Medulla oblongata (tissue), 1 donor: Measurements from ENCODE around the gene SNORC.
"Not testable (repeated sequence)": the region's sequence is repeated elsewhere in the genome, so short reads cannot be mapped to it uniquely, and the experiment has no call there.

Source experiments
- DNase-seq: peaks from one replicate; pipeline ENCODE4 v3.0.0-alpha.2; 2015; ENCODE audit errors: extremely low spot score

Gene SNORC

DNA sequence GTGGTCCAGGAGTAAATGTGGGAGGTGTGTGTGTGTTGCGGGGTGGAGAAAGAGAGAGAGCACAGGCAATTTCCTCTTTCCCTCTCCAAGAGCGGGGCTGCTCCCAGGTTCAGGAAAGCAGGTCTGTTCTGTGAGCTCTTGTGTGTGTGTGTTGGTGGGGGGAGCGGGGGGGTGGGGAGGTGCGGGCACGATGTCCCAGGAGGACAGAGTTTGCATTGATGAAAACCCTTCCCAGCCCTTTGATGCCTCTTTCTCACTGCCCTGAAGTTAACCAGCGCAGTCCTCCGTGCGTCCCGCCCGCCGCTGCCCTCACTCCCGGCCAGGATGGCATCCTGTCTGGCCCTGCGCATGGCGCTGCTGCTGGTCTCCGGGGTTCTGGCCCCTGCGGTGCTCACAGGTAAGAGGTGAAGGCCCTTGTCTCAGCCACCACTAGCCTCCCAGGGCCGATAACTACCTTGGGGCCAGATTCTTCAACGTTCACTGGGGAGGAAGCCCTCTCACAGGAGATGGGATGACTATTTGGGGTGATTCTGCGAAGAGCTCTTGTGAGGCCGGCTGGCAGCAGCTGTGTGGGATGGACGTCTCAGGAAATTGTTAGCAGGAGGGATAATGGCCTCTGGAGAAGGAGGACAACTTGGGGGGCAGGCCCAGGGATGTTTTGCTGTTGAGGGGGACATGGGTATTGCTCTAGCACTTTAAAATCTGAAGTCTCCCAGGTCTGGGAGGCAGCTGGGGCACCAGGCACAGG, at the start of gene SNORC:
TSS of gene SNORC (plus strand) at position 247 of the 748 bp plus-strand sequence. CDS start at position 325, 78 bp downstream.
- no peak for DNase-seq

- DNase-seq: no peak
These were observed 40.1 kb upstream of the SNORC start for GRCh38 chr2:232829988-232830387.

DNA sequence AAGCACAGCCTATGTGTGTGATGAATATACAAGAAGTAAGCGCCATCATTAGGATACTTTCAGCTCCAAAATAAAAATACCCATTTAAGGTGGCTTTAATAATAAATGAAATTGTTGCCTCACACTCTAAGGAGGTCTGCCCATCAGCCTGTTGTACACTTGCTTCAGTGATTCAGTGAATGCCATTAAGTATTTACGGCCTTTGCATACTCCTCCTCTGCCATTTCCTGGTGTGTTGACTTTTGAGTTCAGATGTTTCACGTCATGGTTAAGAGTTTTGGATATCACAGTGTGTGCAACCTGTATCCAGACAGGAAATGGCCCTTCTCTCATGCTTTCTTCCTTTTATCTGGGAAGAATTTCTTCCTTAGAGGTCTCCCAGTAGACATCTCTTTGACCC, 38.6 kb upstream of the SNORC start:
- no peak for DNase-seq

DNA sequence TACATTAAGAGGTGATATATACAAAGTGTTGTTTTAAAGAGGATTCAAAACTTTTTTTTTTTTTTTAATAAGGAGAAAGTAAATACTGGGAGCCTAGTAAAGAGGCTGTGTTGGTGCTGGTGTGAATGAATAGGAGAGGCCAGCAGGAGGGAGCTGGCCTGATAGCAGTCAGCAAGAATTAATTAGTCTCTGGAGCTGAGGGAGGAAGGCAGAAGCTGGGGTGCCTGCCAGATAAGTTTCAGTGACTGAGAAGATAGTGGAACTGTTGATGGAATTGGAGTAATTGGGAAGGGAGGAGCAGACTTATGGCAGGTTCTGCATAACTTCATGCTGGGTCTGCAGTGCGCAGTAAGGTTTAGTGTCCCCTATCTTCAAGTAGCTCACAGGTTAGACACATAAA, 36.2 kb upstream of the SNORC start:
- DNase-seq: no peak

DNA sequence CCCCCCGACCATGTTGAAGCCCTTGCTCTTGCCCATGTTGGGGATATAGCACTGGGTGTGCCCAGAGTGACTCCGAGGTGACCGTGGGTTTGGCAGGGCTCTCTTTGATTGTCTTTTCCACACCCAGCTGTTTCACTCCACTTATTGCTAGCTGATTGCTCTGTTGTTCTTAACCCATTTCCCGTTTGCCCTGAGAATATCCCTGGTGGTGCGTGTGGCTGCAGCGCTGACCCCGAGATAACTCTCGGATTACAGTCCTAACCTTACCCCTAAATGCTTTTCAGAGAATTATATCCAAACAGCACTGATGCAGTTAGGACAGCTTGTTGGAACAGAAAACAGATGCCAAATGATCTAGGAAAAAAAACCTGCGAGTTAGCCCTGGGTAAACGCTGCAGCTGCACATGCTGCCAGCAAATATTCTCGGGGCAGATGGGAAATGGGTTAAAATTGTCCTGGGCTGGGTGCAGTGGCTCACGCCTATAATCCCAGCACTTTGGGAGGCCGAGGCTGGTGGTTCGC, 34.3 kb upstream of the SNORC start:
- no peak for DNase-seq

- DNase-seq: no peak
These were observed 33.1 kb upstream of the SNORC start for GRCh38 chr2:232836934-232837333.

DNA sequence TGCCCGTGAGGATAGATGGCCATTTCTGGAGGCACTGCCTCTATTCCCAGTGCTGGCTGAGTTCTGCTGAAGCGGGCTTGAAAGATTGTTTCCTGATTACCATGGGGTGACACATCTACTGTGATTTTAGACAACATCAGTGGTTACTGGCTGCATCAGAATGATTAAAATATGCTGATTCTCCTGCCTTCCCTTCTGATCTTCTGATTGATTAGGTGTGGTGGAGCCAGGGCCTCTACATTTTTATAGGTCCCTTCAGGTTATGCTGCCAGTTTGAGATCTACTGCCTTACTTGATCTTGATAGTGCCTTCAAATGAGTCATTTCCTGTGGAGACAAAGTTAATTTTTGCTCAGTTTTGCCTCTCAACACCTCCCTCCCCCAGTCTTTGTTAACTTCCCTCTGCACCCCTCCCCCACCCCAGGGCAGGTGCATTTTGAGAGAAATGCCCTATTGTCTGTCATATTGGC, 31.6 kb upstream of the SNORC start:
- no peak for DNase-seq

DNA sequence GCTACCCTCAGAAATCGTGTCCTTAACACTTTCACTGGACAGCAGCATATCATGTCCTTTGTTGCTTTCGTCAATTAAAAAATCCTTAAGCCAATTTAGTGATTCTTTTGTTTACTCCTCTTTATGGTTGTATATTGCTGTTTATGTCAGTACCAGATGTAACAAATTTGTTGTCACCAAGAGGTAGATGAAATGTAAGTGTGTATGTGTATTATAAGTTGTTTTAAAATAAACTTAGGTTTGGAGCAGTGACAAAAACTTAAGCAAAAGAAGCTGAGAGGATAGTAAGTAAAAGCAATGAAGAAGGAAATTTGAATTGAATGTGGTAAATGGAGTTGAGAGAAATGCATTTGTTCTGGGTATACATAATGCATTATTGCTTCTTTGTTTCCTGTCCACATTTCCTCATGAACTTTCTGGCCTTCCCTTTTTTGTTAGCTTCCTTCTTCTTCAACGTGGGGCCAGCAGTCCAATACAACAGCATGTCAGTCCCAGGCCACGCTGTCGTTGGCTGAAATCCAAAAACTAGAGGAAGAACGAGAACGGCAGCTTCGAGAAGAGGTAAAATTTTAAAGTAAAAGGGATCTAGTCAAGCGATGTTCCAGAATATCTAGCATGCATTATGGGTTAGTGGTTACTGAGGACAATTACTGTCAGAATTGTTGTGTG, 30.5 kb upstream of the SNORC start:
- DNase-seq: peak; percentile 90

DNA sequence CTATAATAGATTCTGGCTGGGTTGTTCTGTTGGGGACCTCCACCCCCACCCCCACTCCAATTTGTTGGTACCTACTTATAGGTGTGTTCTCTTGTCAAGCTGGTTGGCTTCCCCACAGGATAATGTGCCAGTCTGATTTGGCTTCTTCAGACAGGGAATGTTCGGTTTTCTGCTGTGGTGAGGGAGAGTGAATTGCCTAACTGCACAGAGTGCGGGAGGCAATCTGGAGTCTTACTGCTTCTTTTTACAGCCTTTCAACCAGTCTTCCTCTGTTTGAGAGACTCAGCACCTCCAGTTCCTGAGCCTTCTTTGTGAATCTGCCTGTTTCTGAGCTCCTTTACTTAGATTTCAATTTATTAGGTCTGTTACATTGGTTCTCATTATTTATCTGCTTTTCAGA, 27.4 kb upstream of the SNORC start:
- DNase-seq: no peak

GRCh38 chr2:232843834-232844233, 26.2 kb upstream of the SNORC start:
- DNase-seq: no peak

GRCh38 chr2:232846055-232846454, 24.0 kb upstream of the SNORC start:
- no peak for DNase-seq

GRCh38 chr2:232850039-232850438, 20.0 kb upstream of the SNORC start:
- no peak for DNase-seq

- not testable (repeated sequence) for DNase-seq
These were observed 18.0 kb upstream of the SNORC start for GRCh38 chr2:232852081-232852480.

DNA sequence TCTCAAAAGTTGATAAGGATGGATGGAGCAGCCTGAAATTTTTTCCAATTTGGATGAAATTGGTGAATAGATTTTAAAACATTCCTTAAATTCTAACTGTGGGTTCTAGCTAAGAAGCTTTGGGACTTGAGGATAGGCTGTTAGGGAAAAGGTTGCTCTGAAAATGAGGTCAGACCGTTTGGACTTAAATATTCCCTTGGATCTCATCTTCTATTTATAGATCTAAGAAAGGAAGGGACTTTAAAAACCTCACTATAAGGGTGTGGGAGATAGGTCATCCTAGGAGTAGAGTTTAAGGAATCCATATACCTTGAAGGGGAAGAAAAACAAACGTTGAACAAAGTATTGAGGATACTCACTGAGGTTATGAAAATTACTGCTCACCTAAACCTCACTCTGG, 17.4 kb upstream of the SNORC start:
- no peak for DNase-seq

- no peak for DNase-seq
These were observed 16.0 kb upstream of the SNORC start for GRCh38 chr2:232854082-232854481.

- no peak for DNase-seq
These were observed 12.9 kb upstream of the SNORC start for GRCh38 chr2:232857158-232857563.

GRCh38 chr2:232859385-232859916, 10.6 kb upstream of the SNORC start:
- DNase-seq: no peak

GRCh38 chr2:232860593-232861241, 9.3 kb upstream of the SNORC start:
- no peak for DNase-seq

GRCh38 chr2:232861353-232861752, 8.7 kb upstream of the SNORC start:
- DNase-seq: no peak

- no peak for DNase-seq
These were observed 6.1 kb upstream of the SNORC start for GRCh38 chr2:232863996-232864395.

DNA sequence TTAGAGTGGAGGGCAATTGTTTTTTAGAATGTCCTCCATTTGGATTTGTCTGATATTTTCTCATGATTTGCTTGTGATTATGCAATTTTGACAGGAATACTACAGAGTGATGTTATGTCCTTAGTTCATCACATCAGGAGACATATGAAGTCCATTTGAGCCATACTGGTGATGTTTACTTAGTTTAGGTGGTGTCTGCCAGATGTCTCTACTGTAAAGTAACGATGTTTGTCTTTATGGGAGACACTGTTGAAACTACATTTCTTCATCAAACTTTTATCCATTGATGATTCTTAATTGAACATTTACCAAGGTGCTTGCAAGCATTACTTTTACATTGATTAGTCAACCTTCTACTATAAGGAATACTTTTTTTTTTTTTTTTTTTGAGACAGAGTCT, 4.9 kb upstream of the SNORC start:
- no peak for DNase-seq

GRCh38 chr2:232866104-232866503, 4.0 kb upstream of the SNORC start:
- no peak for DNase-seq
